GM18870 (cell line): Measurements from ENCODE around the gene RHEX.
A peak's percentile ranks its signal among the peaks of the same experiment; 100 is the strongest.
"Not testable (repeated sequence)": the region's sequence is repeated elsewhere in the genome, so short reads cannot be mapped to it uniquely, and the experiment has no call there.

Source experiments
- ATAC-seq: cut with Tn5 transposase; IDR thresholded peaks from one replicate; pipeline ENCODE4 v1.9.1; 2021; ENCODE audit warnings: moderate library complexity; ENCODE audit not compliant: unreplicated experiment

Gene RHEX

GRCh38 chr1:206052919-206053610 lies at the start of gene RHEX:
TSS of gene RHEX (plus strand) at chr1:206053173. CDS start at chr1:206097829, 44,656 bp downstream.
- not testable (repeated sequence) for ATAC-seq

- no peak for ATAC-seq
These were observed 48.8 kb upstream of the RHEX start for GRCh38 chr1:206003854-206004800.

GRCh38 chr1:206004826-206005225 lies 48.1 kb upstream of the RHEX start:
- no peak for ATAC-seq

GRCh38 chr1:206005234-206005633 lies 47.7 kb upstream of the RHEX start:
- ATAC-seq, result no peak

GRCh38 chr1:206005778-206006180 lies 47.2 kb upstream of the RHEX start:
- ATAC-seq, result no peak

- no peak for ATAC-seq
These were observed 46.0 kb upstream of the RHEX start for GRCh38 chr1:206006946-206007345.

- no peak for ATAC-seq
These were observed 42.9 kb upstream of the RHEX start for GRCh38 chr1:206010060-206010459.

- no peak for ATAC-seq
These were observed 41.9 kb upstream of the RHEX start for GRCh38 chr1:206011057-206011456.

- peak; percentile 96 for ATAC-seq
These were observed 40.7 kb upstream of the RHEX start for GRCh38 chr1:206012086-206012859.

GRCh38 chr1:206013026-206013795 lies 39.8 kb upstream of the RHEX start:
- no peak for ATAC-seq

- no peak for ATAC-seq
These were observed 38.4 kb upstream of the RHEX start for GRCh38 chr1:206014601-206015000.

- no peak for ATAC-seq
These were observed 37.9 kb upstream of the RHEX start for GRCh38 chr1:206015071-206015470.

- ATAC-seq, result no peak
These were observed 32.5 kb upstream of the RHEX start for GRCh38 chr1:206020393-206021007.

- no peak for ATAC-seq
These were observed 31.9 kb upstream of the RHEX start for GRCh38 chr1:206021008-206021625.

- no peak for ATAC-seq
These were observed 31.2 kb upstream of the RHEX start for GRCh38 chr1:206021626-206022365.

GRCh38 chr1:206022766-206023165 lies 30.2 kb upstream of the RHEX start:
- ATAC-seq, result no peak

- ATAC-seq, result no peak
These were observed 29.3 kb upstream of the RHEX start, which contains the start of gene CTSE for GRCh38 chr1:206023695-206024094. TSS of gene CTSE (minus strand) at chr1:206023895. CDS start at chr1:206023791, 104 bp downstream.

GRCh38 chr1:206025283-206025820 lies 27.6 kb upstream of the RHEX start:
- no peak for ATAC-seq

GRCh38 chr1:206029484-206029883 lies 23.5 kb upstream of the RHEX start:
- no peak for ATAC-seq
